ENCODE measurements around the gene GNAQ.

GNAQ gene

DNA sequence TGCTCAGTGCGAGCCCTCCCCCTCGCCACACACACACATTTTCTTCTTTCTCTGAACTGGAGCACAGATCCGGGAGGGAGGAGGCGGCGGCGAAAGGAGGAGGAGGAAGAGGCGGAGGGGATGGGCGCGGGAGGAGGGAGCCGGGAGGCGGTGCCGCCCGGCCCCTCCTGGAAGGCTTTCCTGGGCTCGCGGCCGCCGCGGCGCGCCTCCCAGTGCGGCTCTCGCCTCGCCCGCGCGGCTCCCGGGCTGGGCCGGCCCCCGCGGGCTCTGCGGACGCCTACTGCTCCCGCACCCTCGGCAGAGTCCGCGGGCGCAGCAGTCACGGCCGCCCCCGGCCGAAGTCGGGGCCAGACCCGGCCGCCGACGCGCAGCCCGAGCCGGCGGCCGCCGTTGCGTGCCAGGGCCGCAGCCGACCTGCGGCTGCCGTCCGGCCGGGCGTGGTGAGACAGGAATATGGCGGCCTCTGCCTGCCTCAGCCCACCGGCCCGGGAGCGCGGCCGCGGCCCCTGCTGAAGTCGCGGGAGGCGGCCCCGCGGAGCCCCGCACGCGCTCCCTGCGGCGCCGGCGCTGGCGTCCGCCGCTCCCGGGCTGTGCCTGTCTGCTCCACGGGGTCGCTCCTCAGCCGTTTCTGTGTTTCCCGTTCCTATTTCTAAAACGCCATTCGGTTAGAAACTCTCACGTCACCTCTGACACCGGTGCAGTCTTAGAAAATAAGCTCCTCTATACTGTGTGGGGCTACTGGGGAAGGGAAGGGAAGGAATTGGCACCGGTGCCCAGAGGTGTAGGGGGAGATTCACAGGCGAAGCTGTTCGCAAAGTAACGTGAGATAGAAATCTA, 500 bp upstream of the GNAQ start:
- in situ Hi-C loops (cut with HindIII; ENCODE audit: low sequenced_read_pairs) = no loop called here

GRCh38 chr9:78030553-78031443, 813 bp downstream of the GNAQ start:
- in situ Hi-C loops (cut with HindIII; ENCODE audit: low sequenced_read_pairs) = no loop called here

- in situ Hi-C loops (cut with HindIII; ENCODE audit: low sequenced_read_pairs) = no loop called here
These were observed 1.4 kb downstream of the GNAQ start for GRCh38 chr9:78030296-78030552.

DNA sequence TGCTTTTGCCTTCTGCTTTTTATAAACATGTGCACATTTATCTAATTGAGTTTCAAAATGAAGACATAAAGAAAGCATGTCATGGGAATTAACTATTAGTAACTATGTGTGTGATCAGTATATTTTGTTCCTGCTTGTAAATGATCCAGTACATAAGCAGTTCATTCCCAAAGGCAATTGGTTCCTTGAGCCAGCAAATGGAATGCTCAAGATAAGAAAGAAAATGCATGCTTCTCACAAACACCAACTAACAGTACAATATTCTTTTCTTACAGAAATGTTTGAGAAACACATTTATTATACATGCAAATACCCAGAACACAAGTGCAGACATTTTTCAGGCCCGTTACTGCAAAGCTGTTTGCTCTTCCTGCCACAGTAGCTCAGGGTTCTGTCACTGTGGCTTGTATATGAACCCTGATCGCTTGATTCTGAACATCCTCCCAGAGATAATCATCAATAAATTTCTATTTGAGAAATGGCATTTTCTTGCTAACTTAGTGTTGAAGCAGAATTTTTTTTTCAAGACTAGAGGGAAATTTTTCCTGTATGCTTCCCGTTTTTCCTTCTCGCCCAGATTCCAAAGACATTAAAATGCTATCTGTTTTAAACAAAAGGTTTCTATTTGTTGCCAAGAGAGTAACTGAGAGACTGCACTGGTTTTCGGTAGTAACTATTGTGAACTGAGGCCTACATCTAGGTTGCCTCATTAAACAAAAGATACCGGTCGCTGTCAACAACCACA, 1.9 kb downstream of the GNAQ start:
- in situ Hi-C loops (cut with HindIII; ENCODE audit: low sequenced_read_pairs) = no loop called here

GRCh38 chr9:78028926-78029325, 2.7 kb downstream of the GNAQ start:
- in situ Hi-C loops (cut with HindIII; ENCODE audit: low sequenced_read_pairs) = no loop called here

GRCh38 chr9:78026947-78027346, 4.7 kb downstream of the GNAQ start:
- in situ Hi-C loops (cut with HindIII; ENCODE audit: low sequenced_read_pairs) = no loop called here

- in situ Hi-C loops (cut with HindIII; ENCODE audit: low sequenced_read_pairs) = no loop called here
These were observed 5.2 kb downstream of the GNAQ start for GRCh38 chr9:78026416-78026815.

GRCh38 chr9:78025186-78025585, 6.4 kb downstream of the GNAQ start:
- in situ Hi-C loops (cut with HindIII; ENCODE audit: low sequenced_read_pairs) = no loop called here

DNA sequence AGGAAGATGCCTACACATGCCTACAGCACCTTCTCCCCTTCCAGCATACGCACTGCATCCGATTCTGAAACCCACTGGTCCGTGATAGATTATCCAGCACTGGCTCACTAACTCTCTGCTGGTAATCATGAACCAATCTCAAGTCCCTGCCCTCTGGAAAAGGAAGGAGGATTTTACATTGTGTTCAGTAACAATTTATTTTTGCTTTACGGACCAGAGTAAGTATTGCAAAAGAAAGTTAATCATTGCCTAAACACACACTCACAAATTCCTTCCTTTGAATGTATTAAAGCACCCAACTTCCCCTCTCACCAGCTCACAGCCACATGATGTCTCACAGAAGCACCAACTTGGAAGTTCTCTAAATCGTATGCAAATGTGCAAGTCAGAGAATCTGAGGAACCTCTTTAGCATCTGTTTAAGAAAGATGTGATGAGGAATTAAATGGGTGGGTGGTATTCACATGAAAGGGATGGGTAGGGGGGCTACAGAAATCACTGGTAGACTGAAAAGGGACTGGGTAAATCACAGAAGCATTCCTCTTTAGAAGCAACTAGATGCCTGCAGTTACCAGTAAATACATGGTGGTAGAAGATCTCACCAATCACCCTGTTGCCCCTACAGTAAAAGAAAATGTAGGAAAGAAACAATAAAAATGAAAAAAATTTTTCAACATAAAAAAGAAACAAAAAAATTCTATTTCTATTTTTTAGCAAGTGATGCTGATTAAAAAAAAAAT, 8.4 kb downstream of the GNAQ start:
- in situ Hi-C loops (cut with HindIII; ENCODE audit: low sequenced_read_pairs) = no loop called here

DNA sequence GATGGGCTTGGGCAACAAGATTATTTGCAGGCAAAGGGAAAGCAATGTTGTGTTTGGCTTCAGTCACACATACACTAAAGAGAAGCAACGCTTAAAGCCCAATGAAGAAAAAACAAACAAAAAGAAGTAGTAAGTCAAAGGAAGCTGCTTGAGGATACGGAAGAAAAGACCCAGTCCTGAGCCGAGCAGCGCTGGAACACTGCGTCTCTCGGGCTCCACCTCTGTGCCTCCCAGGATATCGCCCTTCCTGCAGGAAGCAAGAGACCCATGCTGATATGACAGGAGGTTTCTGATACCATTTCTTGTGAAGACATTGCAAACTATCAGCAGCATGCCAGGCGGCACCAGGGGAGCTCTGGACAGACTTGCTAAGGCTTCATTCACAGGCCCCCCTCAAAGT, 9.9 kb downstream of the GNAQ start:
- in situ Hi-C loops (cut with HindIII; ENCODE audit: low sequenced_read_pairs) = no loop called here

DNA sequence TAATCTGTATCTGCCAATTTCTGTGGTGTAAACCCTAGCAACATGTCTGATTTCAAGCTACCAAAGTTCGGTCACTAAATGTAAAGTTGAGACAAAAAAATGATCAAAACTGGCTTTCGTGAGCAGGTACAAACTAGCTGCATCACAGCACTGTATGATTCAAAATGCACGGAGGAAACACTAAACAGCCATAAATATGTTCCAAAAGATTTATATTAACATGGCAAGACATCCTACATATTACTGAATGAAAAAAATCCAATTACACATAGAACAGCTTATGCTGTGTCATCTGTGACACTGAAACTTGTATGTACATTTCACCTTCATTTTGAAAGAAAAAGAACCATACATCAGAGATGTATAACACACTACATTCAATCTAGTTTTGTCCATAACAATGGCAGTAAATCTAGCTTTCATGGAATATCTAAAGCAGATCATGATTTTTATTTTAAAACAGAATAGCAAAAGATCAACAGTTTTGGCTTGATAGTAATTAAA, 14.4 kb downstream of the GNAQ start:
- in situ Hi-C loops (cut with HindIII; ENCODE audit: low sequenced_read_pairs) = no loop called here

DNA sequence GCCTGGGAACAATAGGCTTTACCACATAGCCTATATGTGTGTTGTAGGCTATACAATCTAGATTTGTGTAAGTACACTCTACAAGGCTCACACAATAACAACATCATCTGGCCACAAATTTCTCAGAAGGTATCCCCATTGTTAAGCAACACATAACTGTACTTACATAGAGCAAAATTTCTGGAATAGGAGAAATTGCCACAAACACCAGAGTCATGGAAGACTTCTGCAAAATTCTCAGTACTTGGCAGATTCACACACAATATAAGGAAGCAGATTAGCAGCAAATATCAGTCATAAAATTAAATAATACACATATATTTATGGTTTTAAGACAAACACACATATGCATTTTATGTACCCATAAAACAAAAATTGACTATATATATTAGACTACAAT, 16.4 kb downstream of the GNAQ start:
- in situ Hi-C loops (cut with HindIII; ENCODE audit: low sequenced_read_pairs) = no loop called here

GRCh38 chr9:78014776-78015175, 16.8 kb downstream of the GNAQ start:
- in situ Hi-C loops (cut with HindIII; ENCODE audit: low sequenced_read_pairs) = no loop called here

- in situ Hi-C loops (cut with HindIII; ENCODE audit: low sequenced_read_pairs) = no loop called here
These were observed 17.7 kb downstream of the GNAQ start for GRCh38 chr9:78013934-78014333.

GRCh38 chr9:78011049-78011448, 20.6 kb downstream of the GNAQ start:
- in situ Hi-C loops (cut with HindIII; ENCODE audit: low sequenced_read_pairs) = no loop called here

- in situ Hi-C loops (cut with HindIII; ENCODE audit: low sequenced_read_pairs) = no loop called here
These were observed 21.2 kb downstream of the GNAQ start for GRCh38 chr9:78010445-78010844.

GRCh38 chr9:78009186-78009585, 22.4 kb downstream of the GNAQ start:
- in situ Hi-C loops (cut with HindIII; ENCODE audit: low sequenced_read_pairs) = no loop called here

- in situ Hi-C loops (cut with HindIII; ENCODE audit: low sequenced_read_pairs) = no loop called here
These were observed 24.9 kb downstream of the GNAQ start for GRCh38 chr9:78006734-78007133.

DNA sequence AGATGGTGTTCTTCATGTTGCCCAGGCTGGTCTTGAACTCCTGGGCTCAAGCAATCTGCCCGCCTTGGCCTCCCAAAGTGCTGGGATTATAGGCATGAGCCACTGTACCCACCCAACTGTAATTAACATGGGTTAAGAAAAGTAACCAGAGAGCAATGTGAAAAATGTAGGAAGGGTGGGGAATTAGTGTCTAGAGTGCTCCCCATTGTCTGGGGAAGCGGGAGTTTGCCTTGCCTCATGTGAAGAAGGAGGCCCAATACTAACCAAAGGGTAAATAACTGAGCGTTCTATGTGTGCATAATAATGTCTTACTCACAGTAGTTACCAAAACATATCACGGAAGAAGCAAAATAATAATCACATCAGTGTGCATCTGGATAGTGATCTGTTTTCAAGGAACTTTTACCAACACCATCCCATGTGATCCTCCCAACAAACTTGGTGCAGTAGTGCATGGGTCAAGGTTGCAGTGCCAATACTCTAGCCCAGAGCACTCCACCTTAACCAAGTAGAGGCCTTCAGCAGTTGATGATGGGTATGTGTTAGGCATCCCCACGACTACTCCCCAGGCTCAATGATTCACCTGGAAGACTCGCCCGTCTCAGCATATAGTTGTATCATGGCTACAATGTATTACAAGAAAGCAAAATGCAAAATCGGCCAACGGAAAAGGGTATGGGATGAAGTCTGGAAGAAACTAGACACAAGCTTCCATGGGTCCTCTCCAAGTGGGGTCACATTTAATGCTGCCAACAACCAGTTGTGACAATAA, 26.2 kb downstream of the GNAQ start:
- in situ Hi-C loops (cut with HindIII; ENCODE audit: low sequenced_read_pairs) = no loop called here
